Chondrocyte (in vitro differentiated cells): ENCODE results near the gene SLC66A2. TPM values are rescaled to one million over a fixed set of nuclear protein-coding genes. Genes with fewer than 3 reads are reported as not detected.

ENCODE experiments used
- DNase-seq: peaks from one replicate; pipeline ENCODE4 v3.0.0; 2021; ENCODE audit warnings: mixed read lengths, low spot score
- H3K27ac Mint-ChIP-seq: one replicate; pipeline ENCODE4 v1.8.0; 2021; ENCODE audit warnings: mild to moderate bottlenecking, moderate library complexity, mixed read lengths; ENCODE audit not compliant: unreplicated experiment
- H3K27me3 Mint-ChIP-seq: 2 replicates; pipeline ENCODE4 v1.8.0; 2021; ENCODE audit warnings: low read depth, mixed read lengths
- H3K36me3 Mint-ChIP-seq: 2 replicates; pipeline ENCODE4 v1.8.0; 2021; ENCODE audit warnings: low read depth, mixed read lengths
- H3K4me1 Mint-ChIP-seq: 2 replicates; pipeline ENCODE4 v1.8.0; 2021; ENCODE audit warnings: low read depth, mild to moderate bottlenecking, mixed read lengths
- H3K4me3 Mint-ChIP-seq: one replicate; pipeline ENCODE4 v1.8.0; 2021; ENCODE audit warnings: mild to moderate bottlenecking, moderate library complexity, mixed read lengths; ENCODE audit not compliant: unreplicated experiment
- H3K9me3 Mint-ChIP-seq: 2 replicates; pipeline ENCODE4 v1.8.0; 2021; ENCODE audit warnings: low read depth, mixed read lengths
- CTCF ChIP-seq: fragments of 200-600 bp; sonication (generic); IDR thresholded peaks from 2 replicates; pipeline ENCODE4 v1.5.0; 2021; ENCODE audit warnings: antibody characterized with exemption, mild to moderate bottlenecking, moderate library complexity
- total RNA-seq: library from RNA; stranded (reverse); gene quantifications from 3 replicates; pipeline ENCODE4 v1.2.1, GENCODE V29; 2021

Gene SLC66A2
- total RNA-seq, 1 donor from 2014 or later, result 27.6 TPM

DNA sequence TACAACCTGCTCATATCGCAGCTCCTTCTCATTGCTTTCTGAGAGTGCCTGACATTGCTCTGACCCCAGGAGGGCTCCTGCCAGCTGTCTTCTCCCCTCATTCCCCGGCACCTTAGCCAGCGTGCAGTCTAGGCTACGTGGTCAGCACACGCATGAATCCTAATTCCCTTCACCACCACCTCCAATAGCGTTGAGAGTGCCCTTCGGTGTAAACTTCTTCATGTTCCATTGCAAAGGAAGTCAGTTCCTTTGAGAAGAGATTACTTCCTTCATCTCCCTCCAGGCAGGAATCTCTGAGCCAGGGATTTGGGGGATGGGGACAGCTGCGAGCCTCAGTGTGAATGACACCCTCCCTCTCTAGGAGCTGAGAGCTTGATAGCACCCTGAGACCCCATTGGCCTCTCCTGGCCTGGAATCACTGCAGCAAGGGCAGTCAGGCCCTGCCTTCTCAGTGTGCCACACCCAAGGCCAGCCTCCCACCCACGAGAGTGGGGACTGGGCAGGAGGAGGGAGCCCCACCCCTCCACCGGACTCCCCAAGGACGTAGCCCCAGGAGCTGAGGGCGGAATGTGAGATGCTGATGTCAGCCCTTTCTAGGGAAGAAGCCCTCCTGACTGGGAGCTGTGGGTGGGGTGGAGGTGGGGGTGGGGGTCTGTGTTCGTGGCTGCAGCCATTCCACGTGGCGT is 53.4 kb downstream of the SLC66A2 start:
- H3K4me3 Mint-ChIP-seq, result no peak overlapping the region
- H3K36me3 Mint-ChIP-seq, result peaks cover 49% of the 10 kb centered on the region
- no peaks in the 10 kb centered on the region for H3K4me1 Mint-ChIP-seq
- no peak overlapping the region for H3K27ac Mint-ChIP-seq
- no peaks in the 10 kb centered on the region for H3K27me3 Mint-ChIP-seq
- TF ChIP-seq CTCF, result no peak
- peaks cover 54% of the 10 kb centered on the region for H3K9me3 Mint-ChIP-seq
- peak; percentile 68 for DNase-seq

- Mint-ChIP-seq H3K27me3 (no peaks in the 10 kb centered on the region), H3K27ac (no peak overlapping the region), H3K9me3 (peaks cover 66% of the 10 kb centered on the region), H3K4me3 (no peak overlapping the region), H3K36me3 (peaks cover 47% of the 10 kb centered on the region), H3K4me1 (no peaks in the 10 kb centered on the region)
- no peak for TF ChIP-seq CTCF
- DNase-seq, result no peak
Observed at GRCh38 chr18:79896738-79897137, 54.7 kb downstream of the SLC66A2 start.

- Mint-ChIP-seq H3K4me1 (no peaks in the 10 kb centered on the region), H3K9me3 (peaks cover 67% of the 10 kb centered on the region), H3K27ac (no peak overlapping the region), H3K4me3 (no peak overlapping the region), H3K36me3 (peaks cover 22% of the 10 kb centered on the region), H3K27me3 (no peaks in the 10 kb centered on the region)
- TF ChIP-seq CTCF, result no peak
- no peak for DNase-seq
Observed at GRCh38 chr18:79890674-79891073, 60.8 kb downstream of the SLC66A2 start.

DNA sequence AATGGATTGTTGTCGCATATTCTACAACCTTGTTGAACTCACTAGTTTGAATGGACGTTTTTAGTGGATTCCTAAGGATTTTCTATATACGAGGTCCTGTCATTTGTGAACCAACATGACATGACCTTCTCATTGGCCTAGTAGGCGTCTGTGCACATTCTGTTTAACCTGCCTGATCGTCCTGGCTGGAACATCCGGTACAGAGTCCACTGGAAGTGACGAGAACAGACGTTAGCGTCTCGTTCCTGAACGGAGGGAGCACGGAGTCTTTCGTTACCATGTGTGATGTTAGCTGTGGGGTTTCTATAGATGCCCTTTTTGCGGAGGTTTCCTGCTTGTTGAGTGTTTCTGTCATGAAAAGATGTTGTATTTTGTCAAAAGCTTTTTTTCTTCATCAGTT is 61.9 kb downstream of the SLC66A2 start:
- Mint-ChIP-seq H3K27ac (no peak overlapping the region), H3K4me3 (no peak overlapping the region), H3K9me3 (peaks cover 57% of the 10 kb centered on the region), H3K27me3 (no peaks in the 10 kb centered on the region), H3K4me1 (no peaks in the 10 kb centered on the region), H3K36me3 (peaks cover 13% of the 10 kb centered on the region)
- DNase-seq, result no peak
- TF ChIP-seq CTCF, result no peak

DNA sequence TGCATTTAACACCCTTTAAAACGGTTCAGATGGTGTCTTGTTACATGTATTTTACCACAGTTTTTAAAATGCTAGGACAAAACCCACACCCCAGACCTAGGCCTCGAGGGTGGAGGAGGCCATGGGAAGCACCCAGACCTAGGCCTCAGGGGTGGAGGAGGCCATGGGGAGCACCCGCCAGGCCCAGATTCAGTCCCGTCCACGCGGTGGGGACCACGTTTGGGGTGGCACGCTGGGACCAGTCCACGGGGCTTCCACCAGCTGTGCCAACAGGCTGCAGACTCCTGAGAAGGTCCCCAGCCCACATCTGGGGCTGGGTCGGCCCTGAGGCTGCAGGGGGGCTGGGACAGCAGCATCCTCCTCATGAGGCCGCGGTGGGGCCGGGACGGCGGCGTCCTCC is 63.4 kb downstream of the SLC66A2 start:
- H3K36me3 Mint-ChIP-seq, result peaks cover 5% of the 10 kb centered on the region
- DNase-seq, result peak; percentile 80
- H3K4me3 Mint-ChIP-seq, result no peak overlapping the region
- TF ChIP-seq CTCF, result no peak
- no peak overlapping the region for H3K27ac Mint-ChIP-seq
- no peaks in the 10 kb centered on the region for H3K27me3 Mint-ChIP-seq
- peaks cover 43% of the 10 kb centered on the region for H3K9me3 Mint-ChIP-seq
- no peaks in the 10 kb centered on the region for H3K4me1 Mint-ChIP-seq
